RWPE2 (cell line): Measurements from ENCODE around the gene ALPP.

Experiments
- ATAC-seq: fragments of 200-7000 bp; cut with Tn5 transposase; 3 replicates; pipeline ENCODE4 v1.9.1; 2021; ENCODE audit warnings: low read depth
- DNase-seq: peaks from one replicate; pipeline ENCODE4 v3.0.0-alpha.2; 2020; ENCODE audit warnings: low spot score
- H3K27ac ChIP-seq: fragments of 450-650 bp; 2 replicates; pipeline ENCODE4 v1.5.1; 2017; ENCODE audit warnings: mild to moderate bottlenecking; ENCODE audit not compliant: poor library complexity, severe bottlenecking
- H3K27me3 ChIP-seq: fragments of 250-450 bp; sonication (Bioruptor Pico); 2 replicates; pipeline ENCODE4 v1.5.1; 2021; ENCODE audit warnings: mild to moderate bottlenecking, moderate library complexity; ENCODE audit not compliant: insufficient read depth, poor library complexity, severe bottlenecking
- H3K36me3 ChIP-seq: fragments of 250-450 bp; sonication (Bioruptor Pico); 2 replicates; pipeline ENCODE4 v1.5.1; 2020; ENCODE audit warnings: low read depth, mild to moderate bottlenecking, moderate library complexity
- H3K4me1 ChIP-seq: fragments of 250-450 bp; sonication (Bioruptor Pico); 2 replicates; pipeline ENCODE4 v1.5.1; 2021; ENCODE audit warnings: mild to moderate bottlenecking, moderate library complexity; ENCODE audit not compliant: insufficient read depth, poor library complexity, severe bottlenecking
- H3K4me3 ChIP-seq: fragments of 250-450 bp; sonication (Bioruptor Pico); 2 replicates; pipeline ENCODE4 v1.5.1; 2021; ENCODE audit warnings: mild to moderate bottlenecking, moderate library complexity; ENCODE audit not compliant: severe bottlenecking
- H3K9me3 ChIP-seq: fragments of 250-450 bp; sonication (Bioruptor Pico); 2 replicates; pipeline ENCODE4 v1.5.1; 2021; ENCODE audit warnings: mild to moderate bottlenecking, moderate library complexity; ENCODE audit not compliant: severe bottlenecking
- CTCF ChIP-seq: fragments of 450-650 bp; IDR thresholded peaks from one replicate; pipeline ENCODE4 v1.5.1; 2017; ENCODE audit warnings: mild to moderate bottlenecking, moderate library complexity; ENCODE audit not compliant: poor library complexity, severe bottlenecking

ALPP gene

DNA sequence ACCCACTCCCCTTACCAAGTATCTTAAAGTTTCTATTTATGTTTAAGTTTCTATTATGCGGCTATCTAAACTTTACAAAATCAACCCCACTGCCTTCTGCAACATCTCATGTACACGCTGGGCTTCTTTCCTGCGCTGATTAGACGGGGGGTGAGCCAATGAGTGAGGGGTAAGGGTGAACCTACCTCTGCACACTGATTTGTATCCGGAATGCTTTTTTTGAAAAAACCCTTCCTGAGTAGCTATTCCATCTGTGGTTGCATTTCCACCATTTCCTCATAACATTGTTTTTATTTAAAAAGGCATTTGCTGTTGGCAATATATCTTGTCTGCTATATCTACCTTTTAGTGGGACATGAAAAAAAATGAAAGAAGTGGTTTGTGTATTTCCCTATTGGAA lies 34.4 kb downstream of the ALPP start:
- peaks cover 27% of the 10 kb centered on the region for H3K27me3 ChIP-seq
- no peaks in the 10 kb centered on the region for H3K9me3 ChIP-seq
- H3K4me1 ChIP-seq = no peaks in the 10 kb centered on the region
- no peaks in the 10 kb centered on the region for H3K36me3 ChIP-seq
- DNase-seq (no peak), ATAC-seq (no peak)
- H3K27ac ChIP-seq = no peak overlapping the region
- TF ChIP-seq CTCF = no peak
- no peak overlapping the region for H3K4me3 ChIP-seq

- TF ChIP-seq CTCF = no peak
- DNase-seq (no peak), ATAC-seq (no peak)
- Histone ChIP-seq H3K4me1 (no peaks in the 10 kb centered on the region), H3K36me3 (no peaks in the 10 kb centered on the region), H3K4me3 (no peak overlapping the region), H3K27ac (no peak overlapping the region), H3K9me3 (no peaks in the 10 kb centered on the region), H3K27me3 (peaks cover 42% of the 10 kb centered on the region)
Measured at GRCh38 chr2:232415138-232415690, 36.7 kb downstream of the ALPP start.

GRCh38 chr2:232415736-232416520 lies 37.4 kb downstream of the ALPP start:
- peaks cover 45% of the 10 kb centered on the region for H3K27me3 ChIP-seq
- ATAC-seq = no peak
- H3K9me3 ChIP-seq = no peaks in the 10 kb centered on the region
- no peak overlapping the region for H3K4me3 ChIP-seq
- no peak for TF ChIP-seq CTCF
- no peak overlapping the region for H3K27ac ChIP-seq
- H3K36me3 ChIP-seq = no peaks in the 10 kb centered on the region
- H3K4me1 ChIP-seq = no peaks in the 10 kb centered on the region
- DNase-seq = no peak

GRCh38 chr2:232416521-232417470 lies 38.2 kb downstream of the ALPP start:
- Histone ChIP-seq H3K27ac (no peak overlapping the region), H3K36me3 (no peaks in the 10 kb centered on the region), H3K9me3 (no peaks in the 10 kb centered on the region), H3K4me1 (no peaks in the 10 kb centered on the region), H3K27me3 (peaks cover 54% of the 10 kb centered on the region), H3K4me3 (no peak overlapping the region)
- no peak for DNase-seq
- no peak for ATAC-seq
- no peak for TF ChIP-seq CTCF
